Measurements from ENCODE around the gene C19orf44. TPM values are rescaled to one million over a fixed set of nuclear protein-coding genes. Genes with fewer than 3 reads are reported as not detected.
"Not testable (repeated sequence)": the region's sequence is repeated elsewhere in the genome, so short reads cannot be mapped to it uniquely, and the experiment has no call there.

C19orf44 gene
- total RNA-seq, 2 experiments from 2014 or later: 0.78 to 1.0 TPM

DNA sequence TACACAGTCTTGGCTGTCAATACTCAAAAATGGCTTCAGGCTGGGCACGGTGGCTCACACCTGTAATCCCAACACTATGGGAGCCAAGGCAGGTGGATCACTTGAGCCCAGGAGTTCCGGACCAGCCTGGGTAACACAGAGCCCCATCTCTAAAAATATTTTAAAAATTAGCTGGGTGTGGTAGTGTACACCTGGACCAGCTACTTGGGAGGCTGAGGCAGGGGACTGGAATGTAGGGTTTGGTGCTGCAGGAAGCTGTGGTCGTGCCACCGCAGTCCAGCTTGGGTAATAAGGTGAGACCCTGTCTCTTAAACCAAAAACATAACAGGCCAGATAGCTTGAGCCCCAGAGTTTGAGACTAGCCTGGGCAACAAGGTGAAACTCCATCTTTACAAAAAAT, 52.8 kb downstream of the C19orf44 start:
- intact Hi-C loops (cut with DNase I, micrococcal nuclease): no loop called here
- POLR2A ChIA-PET: no interaction called here
- Histone ChIP-seq H3K27me3 (ENCODE audit: control insufficient read depth in 1 of 2, insufficient read depth in 2 of 2, low read length in 2 of 2) (no peaks in the 10 kb centered on the region), H3K27ac (ENCODE audit: low read depth in 1 of 2, low read length in 2 of 2) (no peak overlapping the region), H3K36me3 (ENCODE audit: insufficient read depth, low read length) (peaks cover 21% of the 10 kb centered on the region), H3K4me3 (ENCODE audit: low read length) (no peak overlapping the region), H3K4me1 (ENCODE audit: insufficient read depth, low read length) (peaks cover 17% of the 10 kb centered on the region), H3K9me3 (ENCODE audit: control insufficient read depth in 1 of 2, insufficient read depth in 1 of 2, low read length in 2 of 2) (no peaks in the 10 kb centered on the region)
- DNase-seq (no peak), ATAC-seq (ENCODE audit: poor library complexity) (no peak)
- Mint-ChIP-seq H3K4me3 (no peak overlapping the region), H3K27me3 (no peaks in the 10 kb centered on the region), H3K4me1 (ENCODE audit: low read depth) (peaks cover 18% of the 10 kb centered on the region), H3K9me3 (no peaks in the 10 kb centered on the region), H3K27ac (no peak overlapping the region), H3K36me3 (ENCODE audit: low read depth) (peaks cover 29% of the 10 kb centered on the region)
- no peak for TF ChIP-seq CTCF (IDR thresholded peaks at IDR 0.05)
- CTCF ChIA-PET: no interaction called here

GRCh38 chr19:16551902-16552301, 55.7 kb downstream of the C19orf44 start:
- H3K36me3 ChIP-seq (ENCODE audit: insufficient read depth, low read length): peaks cover 41% of the 10 kb centered on the region
- H3K4me3 ChIP-seq (ENCODE audit: low read length); H3K4me1 ChIP-seq (ENCODE audit: insufficient read depth, low read length); H3K9me3 Mint-ChIP-seq; H3K4me3 Mint-ChIP-seq; CTCF ChIA-PET; intact Hi-C loops (cut with DNase I, micrococcal nuclease); ATAC-seq (ENCODE audit: poor library complexity); H3K27ac ChIP-seq (ENCODE audit: low read depth in 1 of 2, low read length in 2 of 2); H3K27ac Mint-ChIP-seq; H3K27me3 ChIP-seq (ENCODE audit: control insufficient read depth in 1 of 2, insufficient read depth in 2 of 2, low read length in 2 of 2); H3K27me3 Mint-ChIP-seq; H3K4me1 Mint-ChIP-seq (ENCODE audit: low read depth); H3K9me3 ChIP-seq (ENCODE audit: control insufficient read depth in 1 of 2, insufficient read depth in 1 of 2, low read length in 2 of 2); DNase-seq: not testable (repeated sequence)
- peaks cover 48% of the 10 kb centered on the region for H3K36me3 Mint-ChIP-seq (ENCODE audit: low read depth)
- POLR2A ChIA-PET: interaction anchor here (1.0 kb wide), 1 partner anchor 9 kb away, joined by 4 read pairs; no protein-coding TSS in a partner anchor

DNA sequence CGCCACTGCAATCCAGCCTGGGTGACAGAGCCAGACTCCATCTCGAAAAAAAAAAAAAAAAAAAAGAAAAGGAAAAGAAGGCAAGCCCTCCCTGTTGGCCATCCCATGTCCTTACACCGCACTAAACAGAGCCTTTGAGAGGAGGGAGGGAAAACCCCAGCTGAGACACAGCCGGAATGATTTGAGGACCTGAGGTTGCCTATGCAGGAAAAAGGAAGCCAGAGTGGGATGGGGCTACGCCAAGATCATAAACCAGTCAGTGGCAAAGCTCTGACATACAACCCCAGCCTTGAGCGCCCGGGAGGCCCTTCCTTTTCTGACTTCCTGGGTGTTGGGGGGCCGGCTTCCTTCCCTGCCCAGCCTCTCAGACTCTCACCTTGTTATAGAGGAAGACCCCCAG, 58.6 kb downstream of the C19orf44 start:
- peaks cover 50% of the 10 kb centered on the region for H3K36me3 Mint-ChIP-seq (ENCODE audit: low read depth)
- no peak for TF ChIP-seq CTCF (IDR thresholded peaks at IDR 0.05)
- DNase-seq: no peak
- H3K27me3 Mint-ChIP-seq: no peaks in the 10 kb centered on the region
- Histone ChIP-seq H3K4me1 (ENCODE audit: insufficient read depth, low read length) (no peaks in the 10 kb centered on the region), H3K4me3 (ENCODE audit: low read length) (no peak overlapping the region), H3K27ac (ENCODE audit: low read depth in 1 of 2, low read length in 2 of 2) (no peak overlapping the region), H3K9me3 (ENCODE audit: control insufficient read depth in 1 of 2, insufficient read depth in 1 of 2, low read length in 2 of 2) (no peaks in the 10 kb centered on the region), H3K36me3 (ENCODE audit: insufficient read depth, low read length) (peaks cover 54% of the 10 kb centered on the region), H3K27me3 (ENCODE audit: control insufficient read depth in 1 of 2, insufficient read depth in 2 of 2, low read length in 2 of 2) (no peaks in the 10 kb centered on the region)
- H3K4me1 Mint-ChIP-seq (ENCODE audit: low read depth): peaks cover 9% of the 10 kb centered on the region
- no peak overlapping the region for H3K4me3 Mint-ChIP-seq
- POLR2A ChIA-PET: no interaction called here
- CTCF ChIA-PET: no interaction called here
- intact Hi-C loops (cut with DNase I, micrococcal nuclease): no loop called here
- H3K9me3 Mint-ChIP-seq: no peaks in the 10 kb centered on the region
- H3K27ac Mint-ChIP-seq: no peak overlapping the region
- ATAC-seq (ENCODE audit: poor library complexity): no peak

DNA sequence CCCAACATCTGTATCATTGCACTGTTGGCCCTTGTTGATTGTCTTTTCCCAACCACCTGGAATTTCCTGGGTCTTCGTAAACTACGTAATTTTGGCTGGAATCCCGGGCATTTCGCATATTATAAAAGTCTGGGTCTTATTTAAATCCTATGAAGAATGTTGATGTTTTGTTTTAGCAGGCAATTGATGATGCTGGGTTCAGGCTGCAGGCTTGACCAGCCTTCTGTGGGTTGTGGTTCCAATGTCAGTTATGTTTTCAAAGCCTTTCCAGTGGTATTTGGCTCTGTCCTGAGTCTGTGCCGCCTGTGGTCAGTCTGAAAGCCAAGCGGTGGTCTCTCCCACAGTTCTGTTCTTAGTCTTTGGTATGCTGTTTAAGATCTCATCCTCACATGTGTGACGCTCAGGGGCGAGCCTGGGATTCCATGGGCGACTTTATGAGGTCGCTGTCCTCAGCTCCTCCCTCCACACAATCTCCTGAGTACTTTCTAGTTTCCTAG, 63.6 kb downstream of the C19orf44 start:
- no peak for ATAC-seq (ENCODE audit: poor library complexity)
- no peak overlapping the region for H3K4me3 Mint-ChIP-seq
- POLR2A ChIA-PET: no interaction called here
- Histone ChIP-seq H3K9me3 (ENCODE audit: control insufficient read depth in 1 of 2, insufficient read depth in 1 of 2, low read length in 2 of 2) (no peaks in the 10 kb centered on the region), H3K27me3 (ENCODE audit: control insufficient read depth in 1 of 2, insufficient read depth in 2 of 2, low read length in 2 of 2) (no peaks in the 10 kb centered on the region), H3K4me1 (ENCODE audit: insufficient read depth, low read length) (peaks cover 1% of the 10 kb centered on the region), H3K27ac (ENCODE audit: low read depth in 1 of 2, low read length in 2 of 2) (no peak overlapping the region), H3K4me3 (ENCODE audit: low read length) (no peak overlapping the region), H3K36me3 (ENCODE audit: insufficient read depth, low read length) (peaks cover 73% of the 10 kb centered on the region)
- H3K36me3 Mint-ChIP-seq (ENCODE audit: low read depth): peaks cover 64% of the 10 kb centered on the region
- intact Hi-C loops (cut with DNase I, micrococcal nuclease): no loop called here
- peaks cover 11% of the 10 kb centered on the region for H3K4me1 Mint-ChIP-seq (ENCODE audit: low read depth)
- H3K27me3 Mint-ChIP-seq: no peaks in the 10 kb centered on the region
- DNase-seq: no peak
- H3K9me3 Mint-ChIP-seq: no peaks in the 10 kb centered on the region
- no peak for TF ChIP-seq CTCF (IDR thresholded peaks at IDR 0.05)
- no peak overlapping the region for H3K27ac Mint-ChIP-seq
- CTCF ChIA-PET: no interaction called here
